ENCODE results near the gene ZIM2. TPM values are rescaled to one million over a fixed set of nuclear protein-coding genes. Genes with fewer than 3 reads are reported as not detected.

The ZIM2 gene
- total and polyA plus RNA-seq, 10 of the 15 experiments (the other 5 are each of a cell fraction or from before 2014, with no cell fraction given): not detected

DNA sequence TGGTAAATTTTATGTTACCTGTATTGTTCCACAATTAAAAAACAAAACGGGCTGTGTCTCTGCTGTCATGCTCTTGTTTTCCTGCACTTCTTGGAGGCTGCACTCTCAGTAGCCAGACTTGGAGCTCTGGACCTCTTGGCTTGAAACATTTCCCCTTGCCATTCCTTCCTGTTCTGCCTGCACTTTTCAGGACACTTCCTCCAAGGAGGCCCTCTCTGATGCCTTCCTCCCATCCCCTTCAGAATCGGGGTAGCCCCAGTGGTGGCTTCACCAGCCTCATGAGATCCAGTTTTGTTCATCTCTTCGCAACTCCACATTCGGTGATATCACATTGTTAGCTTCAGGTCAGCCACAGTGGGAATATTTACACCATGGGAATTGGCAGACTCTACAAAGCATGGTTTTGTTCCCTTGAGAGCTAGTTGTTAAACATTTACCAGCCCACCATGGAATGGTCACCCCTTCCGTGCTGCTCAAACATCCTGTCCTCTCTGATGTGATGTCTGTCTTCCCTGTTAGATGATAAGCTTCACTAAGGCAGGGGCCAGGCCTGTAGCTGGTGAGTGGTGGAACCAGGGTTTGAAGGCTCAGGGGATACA lies 40.2 kb upstream of the ZIM2 start (continued):
- TF ChIP-seq, protein P1, sequence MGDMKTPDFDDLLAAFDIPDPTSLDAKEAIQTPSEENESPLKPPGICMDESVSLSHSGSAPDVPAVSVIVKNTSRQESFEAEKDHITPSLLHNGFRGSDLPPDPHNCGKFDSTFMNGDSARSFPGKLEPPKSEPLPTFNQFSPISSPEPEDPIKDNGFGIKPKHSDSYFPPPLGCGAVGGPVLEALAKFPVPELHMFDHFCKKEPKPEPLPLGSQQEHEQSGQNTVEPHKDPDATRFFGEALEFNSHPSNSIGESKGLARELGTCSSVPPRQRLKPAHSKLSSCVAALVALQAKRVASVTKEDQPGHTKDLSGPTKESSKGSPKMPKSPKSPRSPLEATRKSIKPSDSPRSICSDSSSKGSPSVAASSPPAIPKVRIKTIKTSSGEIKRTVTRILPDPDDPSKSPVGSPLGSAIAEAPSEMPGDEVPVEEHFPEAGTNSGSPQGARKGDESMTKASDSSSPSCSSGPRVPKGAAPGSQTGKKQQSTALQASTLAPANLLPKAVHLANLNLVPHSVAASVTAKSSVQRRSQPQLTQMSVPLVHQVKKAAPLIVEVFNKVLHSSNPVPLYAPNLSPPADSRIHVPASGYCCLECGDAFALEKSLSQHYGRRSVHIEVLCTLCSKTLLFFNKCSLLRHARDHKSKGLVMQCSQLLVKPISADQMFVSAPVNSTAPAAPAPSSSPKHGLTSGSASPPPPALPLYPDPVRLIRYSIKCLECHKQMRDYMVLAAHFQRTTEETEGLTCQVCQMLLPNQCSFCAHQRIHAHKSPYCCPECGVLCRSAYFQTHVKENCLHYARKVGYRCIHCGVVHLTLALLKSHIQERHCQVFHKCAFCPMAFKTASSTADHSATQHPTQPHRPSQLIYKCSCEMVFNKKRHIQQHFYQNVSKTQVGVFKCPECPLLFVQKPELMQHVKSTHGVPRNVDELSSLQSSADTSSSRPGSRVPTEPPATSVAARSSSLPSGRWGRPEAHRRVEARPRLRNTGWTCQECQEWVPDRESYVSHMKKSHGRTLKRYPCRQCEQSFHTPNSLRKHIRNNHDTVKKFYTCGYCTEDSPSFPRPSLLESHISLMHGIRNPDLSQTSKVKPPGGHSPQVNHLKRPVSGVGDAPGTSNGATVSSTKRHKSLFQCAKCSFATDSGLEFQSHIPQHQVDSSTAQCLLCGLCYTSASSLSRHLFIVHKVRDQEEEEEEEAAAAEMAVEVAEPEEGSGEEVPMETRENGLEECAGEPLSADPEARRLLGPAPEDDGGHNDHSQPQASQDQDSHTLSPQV (IDR thresholded peaks at IDR 0.05): no peak
- TF ChIP-seq GABPA (IDR thresholded peaks at IDR 0.05; ENCODE audit: low read depth) (no peak), ATF3 (IDR thresholded peaks at IDR 0.05; ENCODE audit: borderline replicate concordance, extremely low read depth, low read depth, low read length) (no peak), ZZZ3 (IDR thresholded peaks at IDR 0.05; ENCODE audit: control insufficient read depth, insufficient read length, low read depth) (no peak)
- TF ChIP-seq, protein P2, sequence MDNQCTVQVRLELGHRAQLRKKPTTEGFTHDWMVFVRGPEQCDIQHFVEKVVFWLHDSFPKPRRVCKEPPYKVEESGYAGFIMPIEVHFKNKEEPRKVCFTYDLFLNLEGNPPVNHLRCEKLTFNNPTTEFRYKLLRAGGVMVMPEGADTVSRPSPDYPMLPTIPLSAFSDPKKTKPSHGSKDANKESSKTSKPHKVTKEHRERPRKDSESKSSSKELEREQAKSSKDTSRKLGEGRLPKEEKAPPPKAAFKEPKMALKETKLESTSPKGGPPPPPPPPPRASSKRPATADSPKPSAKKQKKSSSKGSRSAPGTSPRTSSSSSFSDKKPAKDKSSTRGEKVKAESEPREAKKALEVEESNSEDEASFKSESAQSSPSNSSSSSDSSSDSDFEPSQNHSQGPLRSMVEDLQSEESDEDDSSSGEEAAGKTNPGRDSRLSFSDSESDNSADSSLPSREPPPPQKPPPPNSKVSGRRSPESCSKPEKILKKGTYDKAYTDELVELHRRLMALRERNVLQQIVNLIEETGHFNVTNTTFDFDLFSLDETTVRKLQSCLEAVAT (IDR thresholded peaks at IDR 0.05): no peak
